ENCODE measurements around the gene DNTT.

DNA sequence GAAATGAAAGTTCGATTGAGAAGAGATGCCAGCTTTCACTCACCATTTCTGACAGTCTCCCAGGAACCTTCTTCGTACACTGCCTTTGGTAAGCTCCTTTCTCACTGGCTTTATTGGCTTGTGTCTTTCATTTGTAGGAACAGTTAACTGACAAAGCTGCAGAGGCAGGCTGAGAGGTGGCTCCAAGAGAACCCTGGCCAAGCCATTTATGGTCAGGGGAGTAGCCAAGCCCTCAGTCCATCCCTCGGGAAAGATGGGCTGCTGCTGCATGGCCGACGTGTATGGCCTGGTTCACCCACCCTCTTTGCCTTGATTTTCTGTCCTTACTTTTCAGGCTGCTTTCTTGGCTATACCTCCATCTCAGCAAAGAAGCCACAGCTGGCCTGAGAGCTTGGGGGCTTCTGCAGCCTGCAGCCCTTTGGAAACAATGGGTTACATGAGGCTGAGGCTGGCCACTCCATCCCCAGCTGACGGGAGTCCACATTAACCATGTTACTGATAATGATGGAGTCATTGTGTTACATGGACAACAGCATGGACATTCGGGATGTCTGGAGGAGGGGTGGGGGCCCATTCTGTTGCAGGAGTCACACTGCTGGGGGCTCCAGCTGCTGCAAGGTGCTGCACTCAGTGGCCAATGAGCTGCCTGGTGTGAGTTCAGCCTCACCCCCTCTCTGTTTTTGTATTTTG, 54.8 kb downstream of the DNTT start, which contains the start of gene OPALIN:
- TF ChIP-seq, protein P1, sequence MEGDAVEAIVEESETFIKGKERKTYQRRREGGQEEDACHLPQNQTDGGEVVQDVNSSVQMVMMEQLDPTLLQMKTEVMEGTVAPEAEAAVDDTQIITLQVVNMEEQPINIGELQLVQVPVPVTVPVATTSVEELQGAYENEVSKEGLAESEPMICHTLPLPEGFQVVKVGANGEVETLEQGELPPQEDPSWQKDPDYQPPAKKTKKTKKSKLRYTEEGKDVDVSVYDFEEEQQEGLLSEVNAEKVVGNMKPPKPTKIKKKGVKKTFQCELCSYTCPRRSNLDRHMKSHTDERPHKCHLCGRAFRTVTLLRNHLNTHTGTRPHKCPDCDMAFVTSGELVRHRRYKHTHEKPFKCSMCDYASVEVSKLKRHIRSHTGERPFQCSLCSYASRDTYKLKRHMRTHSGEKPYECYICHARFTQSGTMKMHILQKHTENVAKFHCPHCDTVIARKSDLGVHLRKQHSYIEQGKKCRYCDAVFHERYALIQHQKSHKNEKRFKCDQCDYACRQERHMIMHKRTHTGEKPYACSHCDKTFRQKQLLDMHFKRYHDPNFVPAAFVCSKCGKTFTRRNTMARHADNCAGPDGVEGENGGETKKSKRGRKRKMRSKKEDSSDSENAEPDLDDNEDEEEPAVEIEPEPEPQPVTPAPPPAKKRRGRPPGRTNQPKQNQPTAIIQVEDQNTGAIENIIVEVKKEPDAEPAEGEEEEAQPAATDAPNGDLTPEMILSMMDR (conservative IDR thresholded peaks at IDR 0.05; ENCODE audit: low read length) = no peak
- no peak for TF ChIP-seq EZH2phosphoT487 (IDR thresholded peaks at IDR 0.05; ENCODE audit: borderline replicate concordance)
